ENCODE measurements around the gene SNAPC4. TPM values are rescaled to one million over a fixed set of nuclear protein-coding genes. Genes with fewer than 3 reads are reported as not detected.

SNAPC4 gene
- total and polyA plus RNA-seq, 4 experiments from 2014 or later: 0.35 to 15.4 (median 7.6) TPM

DNA sequence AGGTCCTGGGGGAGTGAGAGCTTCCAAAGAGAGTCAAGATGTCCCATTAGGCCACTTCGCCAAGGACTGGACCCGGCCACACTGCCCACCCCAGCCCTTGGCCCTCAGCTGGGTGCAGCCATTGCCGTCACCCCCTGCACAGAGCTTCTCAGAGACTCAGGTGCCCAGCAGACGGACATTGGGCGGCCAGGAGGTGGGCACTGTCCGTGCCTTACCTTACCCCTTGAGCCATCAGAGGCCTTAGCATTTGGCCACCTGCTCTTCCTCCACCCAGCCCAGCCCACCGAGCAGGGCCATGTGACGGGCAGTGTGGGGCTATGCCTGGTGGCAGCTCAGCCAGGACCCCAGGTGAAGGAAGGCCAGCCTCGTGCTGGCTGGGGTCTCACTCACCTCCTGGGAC is 33.1 kb downstream of the SNAPC4 start:
- Mint-ChIP-seq H3K27ac (no peak overlapping the region), H3K4me1 (peaks cover 0 to 9% (median 0%) of the 10 kb centered on the region in 4 donors), H3K36me3 (peaks cover 0 to 7% of the 10 kb centered on the region in 2 donors), H3K27me3 (no peaks in the 10 kb centered on the region), H3K4me3 (no peak overlapping the region), H3K9me3 (peaks cover 0 to 2% (median 0%) of the 10 kb centered on the region in 8 donors)
- Histone ChIP-seq H3K9me3 (ENCODE audit: control insufficient read depth in 1 of 2, low read length in 2 of 2) (no peaks in the 10 kb centered on the region), H3K27me3 (ENCODE audit: insufficient read depth, low read length) (no peaks in the 10 kb centered on the region), H3K27ac (ENCODE audit: low read depth, low read length) (no peak overlapping the region), H3K4me1 (ENCODE audit: insufficient read depth, low read length) (peaks cover 14% of the 10 kb centered on the region), H3K4me3 (ENCODE audit: low read length in 2 of 2) (no peak overlapping the region), H3K36me3 (ENCODE audit: insufficient read depth, low read length) (no peaks in the 10 kb centered on the region)
- intact Hi-C loops (cut with micrococcal nuclease): no loop called here
- DNase-seq: no peak
- CTCF ChIA-PET (ENCODE audit: partially characterized antibody): no interaction called here
- POLR2A ChIA-PET (ENCODE audit: partially characterized antibody): no interaction called here

DNA sequence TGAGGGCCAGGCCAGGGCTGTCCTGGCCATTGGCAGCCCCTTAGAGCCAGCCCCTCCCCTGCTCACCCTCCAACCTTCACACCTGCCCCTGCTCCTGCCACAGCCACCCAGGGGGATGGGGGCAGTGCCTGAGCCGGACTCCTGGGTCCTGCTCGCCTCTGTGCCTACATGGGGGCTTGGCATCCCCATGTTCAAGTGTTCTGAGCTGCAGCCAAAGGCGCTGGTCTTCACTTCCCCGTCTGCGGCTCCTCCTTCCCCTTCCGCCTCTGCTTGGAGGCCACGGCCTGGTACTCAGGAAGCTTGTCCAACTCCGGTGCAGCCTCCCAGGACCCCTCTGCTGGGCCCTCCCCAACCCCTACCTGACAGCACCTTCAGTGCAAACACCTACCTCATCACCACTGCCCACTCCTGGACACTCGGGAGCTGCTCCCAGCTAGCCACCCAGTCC is 34.2 kb downstream of the SNAPC4 start:
- intact Hi-C loops (cut with micrococcal nuclease): no loop called here
- Histone ChIP-seq H3K4me1 (ENCODE audit: insufficient read depth, low read length) (peaks cover 14% of the 10 kb centered on the region), H3K4me3 (ENCODE audit: low read length in 2 of 2) (no peak overlapping the region), H3K36me3 (ENCODE audit: insufficient read depth, low read length) (no peaks in the 10 kb centered on the region), H3K27ac (ENCODE audit: low read depth, low read length) (no peak overlapping the region), H3K9me3 (ENCODE audit: control insufficient read depth in 1 of 2, low read length in 2 of 2) (no peaks in the 10 kb centered on the region), H3K27me3 (ENCODE audit: insufficient read depth, low read length) (no peaks in the 10 kb centered on the region)
- peaks cover 0 to 9% (median 0%) of the 10 kb centered on the region in 4 donors for H3K4me1 Mint-ChIP-seq
- DNase-seq: no peak
- peaks cover 0 to 2% (median 0%) of the 10 kb centered on the region in 8 donors for H3K9me3 Mint-ChIP-seq
- ChIA-PET CTCF (ENCODE audit: partially characterized antibody) (no interaction called here), POLR2A (ENCODE audit: partially characterized antibody) (interaction anchor here (1.0 kb wide), 1 partner anchor 44 kb away, joined by 3 read pairs; no protein-coding TSS in a partner anchor)
- H3K27ac Mint-ChIP-seq: peak overlapping the region in 1 of 7 donors; percentile 72
- peaks cover 0 to 7% of the 10 kb centered on the region in 2 donors for H3K36me3 Mint-ChIP-seq
- peak overlapping the region in 2 of 8 donors; percentile 9 to 62 for H3K4me3 Mint-ChIP-seq
- no peaks in the 10 kb centered on the region for H3K27me3 Mint-ChIP-seq

DNA sequence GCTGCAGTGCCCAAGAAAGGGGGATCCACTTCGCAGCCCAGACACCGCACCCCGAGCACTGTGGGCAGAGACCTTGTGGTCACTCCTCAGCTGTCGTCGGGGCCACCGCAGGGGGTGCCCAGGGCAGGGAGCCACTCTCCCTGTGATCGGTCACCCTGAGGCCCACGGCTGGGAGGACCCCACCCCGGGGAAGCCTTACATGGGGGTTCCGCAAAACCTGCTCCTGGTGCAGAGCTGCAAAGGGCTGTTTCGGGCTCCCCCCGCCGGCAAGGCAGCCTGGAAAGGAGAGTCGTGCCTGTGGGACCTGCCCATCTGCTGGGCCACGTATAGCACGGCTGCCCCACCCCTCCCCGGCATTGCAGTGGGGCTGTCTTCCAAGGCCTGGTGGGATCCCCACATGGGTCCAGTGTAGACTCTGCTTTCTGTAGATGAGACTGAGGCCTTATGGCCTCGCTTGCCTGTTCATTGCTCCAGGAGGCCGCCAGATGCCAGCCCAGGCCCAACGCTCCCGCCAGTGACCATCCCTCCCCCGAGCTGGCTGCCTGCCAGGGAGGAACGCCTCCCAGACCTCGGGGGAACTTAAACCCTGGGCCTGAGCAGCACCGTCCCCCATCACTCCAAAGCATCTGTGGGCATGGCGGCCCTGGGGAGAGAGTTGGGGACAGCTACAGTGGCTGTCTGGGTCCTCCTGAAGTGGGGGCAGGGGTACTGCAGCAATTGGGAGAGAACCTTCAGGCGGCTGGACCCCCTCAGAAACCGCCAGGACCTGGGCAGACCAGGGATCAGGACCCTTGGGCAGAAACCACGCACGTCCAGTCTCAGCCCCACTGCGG is 34.8 kb downstream of the SNAPC4 start:
- peaks cover 14% of the 10 kb centered on the region for H3K4me1 ChIP-seq (ENCODE audit: insufficient read depth, low read length)
- peak overlapping the region in 2 of 8 donors; percentile 13 to 26 for H3K4me3 Mint-ChIP-seq
- H3K9me3 Mint-ChIP-seq: peaks cover 0 to 2% (median 0%) of the 10 kb centered on the region in 8 donors
- no peaks in the 10 kb centered on the region for H3K27me3 Mint-ChIP-seq
- no peaks in the 10 kb centered on the region for H3K9me3 ChIP-seq (ENCODE audit: control insufficient read depth in 1 of 2, low read length in 2 of 2)
- no peaks in the 10 kb centered on the region for H3K27me3 ChIP-seq (ENCODE audit: insufficient read depth, low read length)
- H3K27ac Mint-ChIP-seq: peak overlapping the region in 2 of 7 donors; percentile 12 to 72
- H3K27ac ChIP-seq (ENCODE audit: low read depth, low read length): no peak overlapping the region
- intact Hi-C loops (cut with micrococcal nuclease): no loop called here
- ChIA-PET CTCF (ENCODE audit: partially characterized antibody) (interaction anchor here (2.5 kb wide), 1 partner anchor 37 kb away, joined by 20 read pairs; no protein-coding TSS in a partner anchor), POLR2A (ENCODE audit: partially characterized antibody) (interaction anchor here (1.0 kb wide), 1 partner anchor 45 kb away, joined by 3 read pairs; no protein-coding TSS in a partner anchor)
- no peak for DNase-seq
- H3K36me3 ChIP-seq (ENCODE audit: insufficient read depth, low read length): no peaks in the 10 kb centered on the region
- no peak overlapping the region for H3K4me3 ChIP-seq (ENCODE audit: low read length in 2 of 2)
- peaks cover 0 to 12% of the 10 kb centered on the region in 2 donors for H3K36me3 Mint-ChIP-seq
- peaks cover 0 to 9% (median 0%) of the 10 kb centered on the region in 4 donors for H3K4me1 Mint-ChIP-seq

DNA sequence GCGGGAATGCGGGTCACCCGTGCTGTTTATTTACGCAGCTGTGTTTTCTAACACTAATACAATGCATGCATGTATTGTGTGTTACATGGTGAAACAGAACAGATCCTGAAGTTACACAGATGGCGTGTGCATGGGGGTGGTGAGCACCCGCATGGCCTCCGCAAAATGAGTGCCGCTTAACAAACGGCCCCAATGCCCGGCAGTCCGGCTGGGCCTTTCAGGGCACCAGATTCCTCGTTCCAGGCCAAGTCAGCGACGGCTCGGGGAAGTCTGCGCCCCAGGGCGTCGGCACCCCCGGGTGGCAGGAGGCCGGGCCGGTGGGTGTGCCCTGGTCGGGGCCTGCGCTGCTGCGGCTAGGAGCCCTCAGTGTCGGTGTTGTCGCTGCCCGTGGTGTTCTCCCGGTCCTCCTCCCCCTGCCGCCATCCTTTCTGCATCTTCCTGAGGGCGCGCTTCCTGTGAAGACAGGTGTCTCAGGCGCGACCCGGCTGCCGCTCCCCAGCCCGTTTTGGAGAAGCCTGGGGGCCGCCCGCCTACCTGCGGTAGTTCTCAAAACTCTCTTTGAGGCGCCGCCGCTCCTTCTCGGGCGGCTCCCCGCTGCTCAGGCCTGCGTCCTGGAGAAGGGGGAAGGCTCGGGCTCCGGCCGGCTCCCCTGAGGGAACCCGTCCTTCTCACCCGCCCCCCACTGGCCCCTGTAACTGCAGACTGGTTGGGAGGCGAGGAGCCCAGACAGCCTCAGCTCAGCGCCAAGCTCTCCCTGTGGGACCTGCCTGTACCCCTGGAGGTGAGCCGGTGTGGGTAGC is 35.8 kb downstream of the SNAPC4 start:
- no peaks in the 10 kb centered on the region for H3K9me3 ChIP-seq (ENCODE audit: control insufficient read depth in 1 of 2, low read length in 2 of 2)
- no peak overlapping the region for H3K27ac ChIP-seq (ENCODE audit: low read depth, low read length)
- ChIA-PET POLR2A (ENCODE audit: partially characterized antibody) (interaction anchor here (0.6 to 2.8 kb wide), 16 partner anchors 13 to 876 kb away, joined by 3 to 27 read pairs (median 6); partner anchors contain the start of genes ENTR1, GPSM1, PMPCA and SNAPC4), CTCF (ENCODE audit: partially characterized antibody) (interaction anchor here (0.6 to 2.5 kb wide), 7 partner anchors 20 to 45 kb away, joined by 3 to 20 read pairs (median 7); no protein-coding TSS in a partner anchor)
- peaks cover 0 to 2% (median 0%) of the 10 kb centered on the region in 8 donors for H3K9me3 Mint-ChIP-seq
- H3K4me1 ChIP-seq (ENCODE audit: insufficient read depth, low read length): peaks cover 14% of the 10 kb centered on the region
- H3K4me3 ChIP-seq (ENCODE audit: low read length in 2 of 2): peak overlapping the region in 1 of 2 donors; percentile 5
- no peak for DNase-seq
- peak overlapping the region in 1 of 7 donors; percentile 91 for H3K27ac Mint-ChIP-seq
- H3K27me3 ChIP-seq (ENCODE audit: insufficient read depth, low read length): no peaks in the 10 kb centered on the region
- H3K4me1 Mint-ChIP-seq: peaks cover 0 to 9% (median 0%) of the 10 kb centered on the region in 4 donors
- H3K36me3 Mint-ChIP-seq: peaks cover 0 to 15% of the 10 kb centered on the region in 2 donors
- no peaks in the 10 kb centered on the region for H3K36me3 ChIP-seq (ENCODE audit: insufficient read depth, low read length)
- H3K4me3 Mint-ChIP-seq: peak overlapping the region in 3 of 8 donors; percentile 21 to 53 (median 36)
- intact Hi-C loops (cut with micrococcal nuclease): loop anchor here (1.0 kb wide), 5 partner anchors 36 to 119 kb away; partner anchors contain the start of genes GPSM1, QSOX2, SEC16A and SNAPC4
- H3K27me3 Mint-ChIP-seq: no peaks in the 10 kb centered on the region

DNA sequence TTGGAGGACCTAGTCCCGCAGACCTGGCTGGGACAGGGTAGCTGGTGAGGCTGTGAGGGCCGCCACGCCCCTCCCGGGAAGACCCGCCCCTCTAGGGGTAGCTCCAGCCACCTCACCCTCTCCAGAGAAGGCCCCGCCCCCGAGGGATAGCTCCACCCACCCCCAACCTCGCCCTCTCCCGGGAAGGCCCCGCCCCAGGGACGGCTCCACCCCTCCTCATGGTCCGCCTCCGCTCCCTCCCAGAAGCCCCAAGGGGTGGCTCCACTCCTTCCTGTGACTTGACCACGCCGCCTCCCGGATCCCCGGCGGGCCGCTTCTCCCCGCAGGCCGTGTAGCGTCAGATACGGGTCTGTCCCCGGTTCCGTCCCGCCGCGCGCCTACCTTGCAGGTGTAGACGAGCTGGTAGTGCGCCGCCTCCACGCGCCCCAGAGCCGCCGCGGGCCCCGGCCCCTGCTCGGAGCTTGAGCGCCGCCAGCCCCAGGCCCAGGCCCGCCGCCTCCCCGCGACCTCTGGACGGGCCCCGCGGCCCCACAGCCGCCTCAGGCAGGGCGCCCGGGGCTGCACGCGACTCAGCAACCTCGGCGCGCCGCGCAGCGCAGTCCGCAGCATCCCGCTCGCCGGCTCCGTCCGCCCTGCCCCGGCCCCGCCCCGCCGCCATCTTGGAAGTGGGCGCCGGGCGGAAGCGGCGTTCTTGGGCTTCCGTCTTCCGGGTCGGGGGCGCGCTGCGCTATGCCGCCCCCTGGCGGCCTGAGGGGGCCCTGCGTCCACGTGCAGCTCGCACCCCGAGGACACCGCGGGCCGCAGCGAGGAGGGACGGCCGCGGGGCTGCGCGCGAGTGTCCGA is 36.6 kb downstream of the SNAPC4 start, which contains the start of gene DNLZ:
DNLZ (minus strand) TSS at position 639 of the 843 bp plus-strand sequence; CDS start at position 609, 30 bp downstream.
- Mint-ChIP-seq H3K4me3 (peak within 1 kb of the TSS; percentile 83 to 91 (median 86)), H3K4me1 (peaks cover 0 to 9% (median 0%) of the 10 kb centered on the region in 4 donors), H3K9me3 (peaks cover 0 to 2% (median 0%) of the 10 kb centered on the region in 8 donors), H3K27me3 (no peaks in the 10 kb centered on the region), H3K36me3 (peaks cover 0 to 16% of the 10 kb centered on the region in 2 donors), H3K27ac (peak within 1 kb of the TSS; percentile 78 to 92 (median 85))
- CTCF ChIA-PET (ENCODE audit: partially characterized antibody): interaction anchor here (0.6 to 2.5 kb wide), 12 partner anchors 21 to 118 kb away, joined by 3 to 20 read pairs (median 3); no protein-coding TSS in a partner anchor
- peak; percentile 87 to 90 (median 88) for DNase-seq
- Histone ChIP-seq H3K36me3 (ENCODE audit: insufficient read depth, low read length) (no peaks in the 10 kb centered on the region), H3K4me1 (ENCODE audit: insufficient read depth, low read length) (peaks cover 14% of the 10 kb centered on the region), H3K9me3 (ENCODE audit: control insufficient read depth in 1 of 2, low read length in 2 of 2) (no peaks in the 10 kb centered on the region), H3K27me3 (ENCODE audit: insufficient read depth, low read length) (no peaks in the 10 kb centered on the region), H3K27ac (ENCODE audit: low read depth, low read length) (peak within 1 kb of the TSS; percentile 76), H3K4me3 (ENCODE audit: low read length in 2 of 2) (peak within 1 kb of the TSS in 1 of 2 donors; percentile 59)
- intact Hi-C loops (cut with micrococcal nuclease): loop anchor here (1.0 kb wide), 5 partner anchors 36 to 120 kb away; partner anchors contain the start of genes GPSM1, QSOX2, SEC16A and SNAPC4
- POLR2A ChIA-PET (ENCODE audit: partially characterized antibody): interaction anchor here (0.6 to 2.8 kb wide), 20 partner anchors 9 to 877 kb away, joined by 3 to 27 read pairs (median 5); partner anchors contain the start of genes ENTR1, GPSM1, PMPCA and SNAPC4

DNA sequence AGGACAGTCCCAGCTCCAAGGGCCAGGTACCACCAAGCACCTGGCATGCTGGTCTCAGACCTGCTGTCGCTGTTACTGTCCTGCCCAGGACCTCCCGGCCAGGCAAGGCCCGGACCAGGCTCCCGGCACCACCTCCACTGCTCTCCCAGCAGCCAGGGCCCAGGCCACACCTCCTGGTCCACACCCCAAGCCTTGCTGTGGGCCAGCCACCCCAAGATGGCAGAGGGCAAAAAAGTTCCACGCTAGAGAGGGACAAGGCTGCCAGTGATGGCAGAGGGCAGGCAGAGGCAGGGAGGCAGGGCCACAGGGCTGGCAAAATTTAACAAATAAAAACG is 37.6 kb downstream of the SNAPC4 start:
- peak overlapping the region; percentile 76 for H3K27ac ChIP-seq (ENCODE audit: low read depth, low read length)
- H3K27me3 ChIP-seq (ENCODE audit: insufficient read depth, low read length): no peaks in the 10 kb centered on the region
- H3K9me3 ChIP-seq (ENCODE audit: control insufficient read depth in 1 of 2, low read length in 2 of 2): no peaks in the 10 kb centered on the region
- intact Hi-C loops (cut with micrococcal nuclease): no loop called here
- no peaks in the 10 kb centered on the region for H3K36me3 ChIP-seq (ENCODE audit: insufficient read depth, low read length)
- Mint-ChIP-seq H3K4me1 (peaks cover 0 to 9% (median 0%) of the 10 kb centered on the region in 4 donors), H3K36me3 (peaks cover 0 to 16% of the 10 kb centered on the region in 2 donors), H3K27me3 (no peaks in the 10 kb centered on the region), H3K9me3 (peaks cover 0 to 2% (median 0%) of the 10 kb centered on the region in 8 donors), H3K4me3 (peak overlapping the region in 5 of 8 donors; percentile 15 to 87 (median 85)), H3K27ac (peak overlapping the region in 6 of 7 donors; percentile 57 to 92 (median 83))
- ChIA-PET POLR2A (ENCODE audit: partially characterized antibody) (interaction anchor here (0.8 to 2.8 kb wide), 13 partner anchors 8 to 365 kb away, joined by 3 to 27 read pairs (median 6); partner anchors contain the start of genes ENTR1, GPSM1, PMPCA and SNAPC4), CTCF (ENCODE audit: partially characterized antibody) (interaction anchor here (0.6 to 2.5 kb wide), 8 partner anchors 22 to 117 kb away, joined by 3 to 20 read pairs (median 3); no protein-coding TSS in a partner anchor)
- no peak for DNase-seq
- H3K4me3 ChIP-seq (ENCODE audit: low read length in 2 of 2): no peak overlapping the region
- peaks cover 14% of the 10 kb centered on the region for H3K4me1 ChIP-seq (ENCODE audit: insufficient read depth, low read length)

All from CD4-positive, alpha-beta memory T cell (primary cell).